ENCODE measurements around the gene PPP1R12C. TPM values are rescaled to one million over a fixed set of nuclear protein-coding genes. Genes with fewer than 3 reads are reported as not detected.

Gene PPP1R12C
- total RNA-seq, 1 experiment from 2014 or later: 79.9 TPM

DNA sequence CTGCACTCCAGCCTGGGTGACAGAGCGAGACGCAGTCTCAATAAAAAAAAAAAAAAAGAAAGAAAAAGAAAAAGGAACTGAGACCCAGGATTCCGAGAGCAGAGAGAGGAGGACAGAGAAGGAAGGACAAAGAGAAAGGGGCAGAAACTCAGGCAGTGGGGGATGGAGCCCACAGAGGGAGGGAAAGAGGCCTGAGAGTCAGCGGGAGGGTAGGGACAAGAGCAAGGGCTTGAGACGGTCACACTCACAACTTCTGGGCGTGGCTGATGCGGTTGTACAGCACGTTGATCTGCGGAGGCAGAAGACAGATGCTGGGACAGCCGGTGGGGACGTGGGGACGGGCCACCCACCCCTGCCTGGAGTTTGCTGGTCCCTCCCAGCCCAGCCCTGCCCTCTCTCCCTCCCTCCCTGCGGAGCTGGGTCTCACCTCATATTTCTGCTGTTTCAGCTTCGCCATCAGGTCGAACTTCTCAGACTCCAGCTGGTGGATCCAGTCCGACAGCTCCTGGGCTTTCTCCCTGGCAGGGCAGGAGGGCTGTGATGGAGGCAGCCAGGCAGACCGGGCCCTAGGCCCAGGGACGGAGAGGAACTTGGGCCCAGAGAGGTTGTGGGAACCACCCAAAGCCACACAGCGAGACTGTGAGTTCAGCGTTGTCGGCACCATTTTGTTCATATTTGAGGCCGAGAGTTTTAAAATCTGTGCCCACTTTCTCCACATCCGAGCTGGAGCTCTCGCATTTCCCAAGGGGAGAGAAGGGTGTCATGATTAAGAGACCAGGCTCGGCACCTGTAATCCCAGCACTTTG lies 16.4 kb upstream of the PPP1R12C start:
- no peaks in the 10 kb centered on the region for H3K79me2 ChIP-seq (ENCODE audit: insufficient read depth, low read length)
- peak overlapping the region in 1 of 3 experiments; percentile 55; a peak in 1 of 7 replicates for H3K27ac Mint-ChIP-seq
- TF ChIP-seq, protein P1, sequence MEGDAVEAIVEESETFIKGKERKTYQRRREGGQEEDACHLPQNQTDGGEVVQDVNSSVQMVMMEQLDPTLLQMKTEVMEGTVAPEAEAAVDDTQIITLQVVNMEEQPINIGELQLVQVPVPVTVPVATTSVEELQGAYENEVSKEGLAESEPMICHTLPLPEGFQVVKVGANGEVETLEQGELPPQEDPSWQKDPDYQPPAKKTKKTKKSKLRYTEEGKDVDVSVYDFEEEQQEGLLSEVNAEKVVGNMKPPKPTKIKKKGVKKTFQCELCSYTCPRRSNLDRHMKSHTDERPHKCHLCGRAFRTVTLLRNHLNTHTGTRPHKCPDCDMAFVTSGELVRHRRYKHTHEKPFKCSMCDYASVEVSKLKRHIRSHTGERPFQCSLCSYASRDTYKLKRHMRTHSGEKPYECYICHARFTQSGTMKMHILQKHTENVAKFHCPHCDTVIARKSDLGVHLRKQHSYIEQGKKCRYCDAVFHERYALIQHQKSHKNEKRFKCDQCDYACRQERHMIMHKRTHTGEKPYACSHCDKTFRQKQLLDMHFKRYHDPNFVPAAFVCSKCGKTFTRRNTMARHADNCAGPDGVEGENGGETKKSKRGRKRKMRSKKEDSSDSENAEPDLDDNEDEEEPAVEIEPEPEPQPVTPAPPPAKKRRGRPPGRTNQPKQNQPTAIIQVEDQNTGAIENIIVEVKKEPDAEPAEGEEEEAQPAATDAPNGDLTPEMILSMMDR (conservative IDR thresholded peaks at IDR 0.05): no peak
- H3K4me3 Mint-ChIP-seq: no peak overlapping the region; a peak in 1 of 5 replicates
- H3K79me1 ChIP-seq (ENCODE audit: insufficient read depth, low read depth, low read length, poor library complexity, severe bottlenecking): no peaks in the 10 kb centered on the region
- no peak overlapping the region for H2BK12ac ChIP-seq (ENCODE audit: insufficient read length, low read depth, low read length)
- no peaks in the 10 kb centered on the region for H3K9me3 Mint-ChIP-seq
- H2BK5ac ChIP-seq (ENCODE audit: insufficient read length, low read length): no peak overlapping the region
- no peak overlapping the region for H3K4ac ChIP-seq (ENCODE audit: low read depth, low read length)
- H3K23me2 ChIP-seq (ENCODE audit: insufficient read length, low read depth, low read length, poor library complexity, severe bottlenecking): no peaks in the 10 kb centered on the region
- no peaks in the 10 kb centered on the region for H3K27me3 Mint-ChIP-seq (ENCODE audit: low read depth)
- no peak overlapping the region for H3K9ac ChIP-seq (ENCODE audit: extremely low read depth, insufficient read length, low read length)
- no peak overlapping the region for H3T11ph ChIP-seq (ENCODE audit: low read length)
- H3K4me2 ChIP-seq (ENCODE audit: insufficient read depth, insufficient read length, low read length): no peak overlapping the region
- H3K9me3 ChIP-seq (ENCODE audit: control insufficient read depth, low read depth, low read length): no peaks in the 10 kb centered on the region
- H3K56ac ChIP-seq (ENCODE audit: insufficient read length, low read depth, low read length): no peak overlapping the region
- no peaks in the 10 kb centered on the region for H3K27me3 ChIP-seq (ENCODE audit: insufficient read depth, low read length)
- no peak overlapping the region for H3K18ac ChIP-seq (ENCODE audit: insufficient read length, low read depth, low read length)
- no peak overlapping the region for H2BK15ac ChIP-seq (ENCODE audit: low read depth, low read length)
- peaks cover 16 to 35% of the 10 kb centered on the region in 2 experiments for H3K4me1 Mint-ChIP-seq
- H3K14ac ChIP-seq (ENCODE audit: insufficient read depth, low read length): no peak overlapping the region; the same call in 1 of the 2 replicates
- H2BK20ac ChIP-seq (ENCODE audit: low read depth, low read length, poor library complexity, severe bottlenecking): no peak overlapping the region
- H3K23ac ChIP-seq (ENCODE audit: insufficient read length, low read depth, low read length): no peak overlapping the region
- no peak overlapping the region for H4K91ac ChIP-seq (ENCODE audit: insufficient read length, low read depth, low read length)
- H4K5ac ChIP-seq (ENCODE audit: insufficient read length, low read depth, low read length): no peak overlapping the region
- no peaks in the 10 kb centered on the region for H4K20me1 ChIP-seq (ENCODE audit: control insufficient read depth, insufficient read depth, insufficient read length)
- WGBS (ENCODE audit: extremely low coverage, insufficient read length, low lambda C conversion rate): no CpG with 5 or more reads among the region's 25 CpGs
- H3K36me3 Mint-ChIP-seq (ENCODE audit: insufficient read depth in 1 of 3, low read depth in 3 of 3): peaks cover 10 to 51% (median 27%) of the 10 kb centered on the region in 3 experiments
- H4K8ac ChIP-seq (replicated peaks; ENCODE audit: insufficient read length, low read depth, low read length): no peak overlapping the region
- no peaks in the 10 kb centered on the region for H3K4me1 ChIP-seq (ENCODE audit: insufficient read depth, low read length)
- no peak overlapping the region for H3K27ac ChIP-seq (ENCODE audit: insufficient read length, low read depth, low read length)
- no peak overlapping the region for H2BK120ac ChIP-seq (ENCODE audit: low read depth, low read length, poor library complexity, severe bottlenecking)
- no peak overlapping the region for H2AK5ac ChIP-seq (ENCODE audit: insufficient read length, low read length)
- H2AFZ ChIP-seq (ENCODE audit: low read length): no peak overlapping the region
- no peak for DNase-seq

All from H9 (cell line).